Gastroesophageal sphincter (tissue), 4 donors: ENCODE measurements around the gene MXRA5. TPM values are rescaled to one million over a fixed set of nuclear protein-coding genes. Genes with fewer than 3 reads are reported as not detected.

Experiments
- ATAC-seq: fragments of 150-250 bp; one replicate; pipeline ENCODE4 v1.9.1; 2016; ENCODE audit warnings: mild to moderate bottlenecking, moderate library complexity
- H3K27ac ChIP-seq, 4 donors: fragments of 200-600 bp; sonication (generic) in 3 of 4; 1 replicate in 3 of 4; 2 replicates in 1 of 4; pipeline ENCODE4 v1.5.1; 2016 to 2019
- H3K27me3 ChIP-seq: fragments of 200-600 bp; sonication (generic); one replicate; pipeline ENCODE4 v1.5.1; 2019
- H3K36me3 ChIP-seq, 2 donors: fragments of 200-600 bp; sonication (generic); one replicate each; pipeline ENCODE4 v1.5.1; 2019; ENCODE audit warnings: control low read depth in 1 of 2
- H3K4me1 ChIP-seq, 3 donors: fragments of 200-600 bp; sonication (generic); 1 replicate in 2 of 3; 2 replicates in 1 of 3; pipeline ENCODE4 v1.5.1; 2016 to 2019; ENCODE audit warnings: control low read depth in 2 of 3
- H3K4me3 ChIP-seq, 2 donors: fragments of 200-600 bp; sonication (generic); one replicate each; pipeline ENCODE4 v1.5.1; 2019; ENCODE audit warnings: mild to moderate bottlenecking in 1 of 2, moderate library complexity in 1 of 2
- H3K9me3 ChIP-seq, 3 donors: fragments of 200-600 bp; sonication (generic); one replicate each; pipeline ENCODE4 v1.5.1; 2017 to 2019; ENCODE audit warnings: control low read depth in 2 of 3
- CTCF ChIP-seq, 4 experiments: fragments of 200-600 bp in 2 of 4; fragments of 450-650 bp in 2 of 4; sonication (generic) in 1 of 4; IDR thresholded peaks; one replicate each; pipeline ENCODE4 v1.5.1; 2017 to 2019; ENCODE audit warnings: antibody characterized with exemption in 4 of 4, mild to moderate bottlenecking in 2 of 4, moderate library complexity in 2 of 4
- EP300 ChIP-seq: sonication (generic); formaldehyde crosslinking; IDR thresholded peaks from one replicate; pipeline ENCODE4 v1.6.1; 2017; ENCODE audit warnings: antibody characterized with exemption, mild to moderate bottlenecking
- POLR2A ChIP-seq, 2 donors: fragments of 450-650 bp; IDR thresholded peaks; one replicate each; pipeline ENCODE4 v1.6.1; 2017; ENCODE audit warnings: antibody characterized with exemption in 2 of 2, mild to moderate bottlenecking in 2 of 2, moderate library complexity in 1 of 2
- POLR2AphosphoS5 ChIP-seq: sonication (generic); formaldehyde crosslinking; IDR thresholded peaks from one replicate; pipeline ENCODE4 v1.6.1; 2017; ENCODE audit warnings: antibody characterized with exemption
- WGBS, 2 donors: methylation state at CpG; one replicate each; pipeline ENCODE4 v1.1.5; 2018; ENCODE audit warnings: low coverage in 1 of 2; 5-methylcytosine and 5-hydroxymethylcytosine counted together
- total RNA-seq, 4 donors: library from RNA; depleted of rRNA; stranded (reverse); fragments of >200 nt; gene quantifications; one replicate each; pipeline ENCODE4 v1.1.0, GENCODE V29; 2016

MXRA5 gene
- total RNA-seq, 4 donors from 2014 or later = 0.62 to 3.9 (median 2.3) TPM

- Histone ChIP-seq H3K4me1 (no peaks in the 10 kb centered on the region), H3K4me3 (no peak overlapping the region), H3K9me3 (no peaks in the 10 kb centered on the region), H3K27me3 (no peaks in the 10 kb centered on the region), H3K36me3 (no peaks in the 10 kb centered on the region), H3K27ac (no peak overlapping the region)
- TF ChIP-seq POLR2A (IDR thresholded peaks at IDR 0.05) = no peak
- no peak for TF ChIP-seq POLR2AphosphoS5
- TF ChIP-seq EP300 = no peak
- no peak for TF ChIP-seq CTCF (IDR thresholded peaks at IDR 0.05)
- WGBS, 2 donors = 73% methylated on average over 1 of the region's 1 CpG; no CpG with 5 or more reads in 1 of the 2 donors
- no peak for ATAC-seq
Measured at GRCh38 chrX:3299636-3300035, 46.8 kb downstream of the MXRA5 start.

GRCh38 chrX:3295731-3296130 is 50.7 kb downstream of the MXRA5 start:
- WGBS, 2 donors = 32 to 57% methylated on average over 1 to 4 of the region's 5 CpGs
- H3K27ac ChIP-seq = no peak overlapping the region
- no peaks in the 10 kb centered on the region for H3K4me1 ChIP-seq
- H3K9me3 ChIP-seq = no peaks in the 10 kb centered on the region
- H3K27me3 ChIP-seq = no peaks in the 10 kb centered on the region
- TF ChIP-seq POLR2AphosphoS5 = no peak
- TF ChIP-seq EP300 = no peak
- TF ChIP-seq POLR2A (IDR thresholded peaks at IDR 0.05) = no peak
- no peak for TF ChIP-seq CTCF (IDR thresholded peaks at IDR 0.05)
- no peak overlapping the region for H3K4me3 ChIP-seq
- H3K36me3 ChIP-seq = no peaks in the 10 kb centered on the region
- no peak for ATAC-seq

- no peaks in the 10 kb centered on the region for H3K36me3 ChIP-seq
- ATAC-seq = no peak
- no peaks in the 10 kb centered on the region for H3K4me1 ChIP-seq
- 63% methylated on average over 2 of the region's 2 CpGs; no CpG with 5 or more reads in 1 of the 2 donors for WGBS, 2 donors
- no peak for TF ChIP-seq POLR2AphosphoS5
- no peak for TF ChIP-seq EP300
- no peak for TF ChIP-seq CTCF (IDR thresholded peaks at IDR 0.05)
- no peak for TF ChIP-seq POLR2A (IDR thresholded peaks at IDR 0.05)
- H3K4me3 ChIP-seq = no peak overlapping the region
- no peaks in the 10 kb centered on the region for H3K27me3 ChIP-seq
- H3K9me3 ChIP-seq = no peaks in the 10 kb centered on the region
- no peak overlapping the region for H3K27ac ChIP-seq
Measured at GRCh38 chrX:3293251-3293650, 53.2 kb downstream of the MXRA5 start.

- Histone ChIP-seq H3K36me3 (no peaks in the 10 kb centered on the region), H3K4me3 (no peak overlapping the region), H3K27me3 (no peaks in the 10 kb centered on the region), H3K9me3 (no peaks in the 10 kb centered on the region), H3K27ac (no peak overlapping the region), H3K4me1 (no peaks in the 10 kb centered on the region)
- WGBS, 2 donors = 63% methylated on average over 1 of the region's 1 CpG; no CpG with 5 or more reads in 1 of the 2 donors
- TF ChIP-seq POLR2AphosphoS5 (no peak), POLR2A (IDR thresholded peaks at IDR 0.05) (no peak), CTCF (IDR thresholded peaks at IDR 0.05) (no peak), EP300 (no peak)
- ATAC-seq = no peak
Measured at GRCh38 chrX:3290561-3290960, 55.9 kb downstream of the MXRA5 start.

GRCh38 chrX:3286196-3286945 is 60.1 kb downstream of the MXRA5 start:
- H3K4me1 ChIP-seq = no peaks in the 10 kb centered on the region
- no peak for TF ChIP-seq EP300
- no peak for TF ChIP-seq POLR2A (IDR thresholded peaks at IDR 0.05)
- TF ChIP-seq CTCF (IDR thresholded peaks at IDR 0.05) = no peak
- TF ChIP-seq POLR2AphosphoS5 = no peak
- no peaks in the 10 kb centered on the region for H3K9me3 ChIP-seq
- H3K4me3 ChIP-seq = no peak overlapping the region
- H3K27ac ChIP-seq = no peak overlapping the region
- no peak for ATAC-seq
- no peaks in the 10 kb centered on the region for H3K36me3 ChIP-seq
- no peaks in the 10 kb centered on the region for H3K27me3 ChIP-seq
- WGBS, 2 donors = 27 to 61% methylated on average over 9 to 11 of the region's 14 CpGs
